ENCODE results near the gene KCNJ10. TPM values are rescaled to one million over a fixed set of nuclear protein-coding genes. Genes with fewer than 3 reads are reported as not detected.

KCNJ10 gene
- total and polyA plus RNA-seq, 2 donors from 2014 or later = 4.9 to 57.6 TPM

- Histone ChIP-seq H3K9ac (ENCODE audit: low read length in 3 of 3) (peak overlapping the region; percentile 50 to 93 (median 93)), H3K9me3 (ENCODE audit: control insufficient read depth in 2 of 3, insufficient read depth in 1 of 3, low read length in 3 of 3) (no peaks in the 10 kb centered on the region), H3K4me1 (ENCODE audit: control insufficient read depth in 2 of 3, insufficient read depth in 2 of 3, low read depth in 1 of 3, low read length in 3 of 3) (peaks cover 0 to 31% (median 20%) of the 10 kb centered on the region in 3 donors), H3K4me3 (ENCODE audit: low read length in 3 of 3) (peak overlapping the region; percentile 63 to 81 (median 63)), H3K27ac (ENCODE audit: low read depth in 2 of 2, low read length in 2 of 2) (peak overlapping the region; percentile 95 to 98), H3K27me3 (ENCODE audit: control insufficient read depth, insufficient read depth, low read length) (no peaks in the 10 kb centered on the region), H3K36me3 (ENCODE audit: control insufficient read depth in 2 of 3, insufficient read depth in 3 of 3, low read length in 3 of 3) (peaks cover 0 to 2% (median 0%) of the 10 kb centered on the region in 3 donors)
- no peak for FAIRE-seq
- TF ChIP-seq CTCF (IDR thresholded peaks at IDR 0.05; ENCODE audit: borderline replicate concordance, extremely low read depth, insufficient read depth) = no peak
- DNase-seq = peak; percentile 97 to 99 (median 98)
- intact Hi-C loops (cut with DNase I) = no loop called here
Observed at GRCh38 chr1:160098852-160099561, 29.0 kb upstream of the KCNJ10 start.

DNA sequence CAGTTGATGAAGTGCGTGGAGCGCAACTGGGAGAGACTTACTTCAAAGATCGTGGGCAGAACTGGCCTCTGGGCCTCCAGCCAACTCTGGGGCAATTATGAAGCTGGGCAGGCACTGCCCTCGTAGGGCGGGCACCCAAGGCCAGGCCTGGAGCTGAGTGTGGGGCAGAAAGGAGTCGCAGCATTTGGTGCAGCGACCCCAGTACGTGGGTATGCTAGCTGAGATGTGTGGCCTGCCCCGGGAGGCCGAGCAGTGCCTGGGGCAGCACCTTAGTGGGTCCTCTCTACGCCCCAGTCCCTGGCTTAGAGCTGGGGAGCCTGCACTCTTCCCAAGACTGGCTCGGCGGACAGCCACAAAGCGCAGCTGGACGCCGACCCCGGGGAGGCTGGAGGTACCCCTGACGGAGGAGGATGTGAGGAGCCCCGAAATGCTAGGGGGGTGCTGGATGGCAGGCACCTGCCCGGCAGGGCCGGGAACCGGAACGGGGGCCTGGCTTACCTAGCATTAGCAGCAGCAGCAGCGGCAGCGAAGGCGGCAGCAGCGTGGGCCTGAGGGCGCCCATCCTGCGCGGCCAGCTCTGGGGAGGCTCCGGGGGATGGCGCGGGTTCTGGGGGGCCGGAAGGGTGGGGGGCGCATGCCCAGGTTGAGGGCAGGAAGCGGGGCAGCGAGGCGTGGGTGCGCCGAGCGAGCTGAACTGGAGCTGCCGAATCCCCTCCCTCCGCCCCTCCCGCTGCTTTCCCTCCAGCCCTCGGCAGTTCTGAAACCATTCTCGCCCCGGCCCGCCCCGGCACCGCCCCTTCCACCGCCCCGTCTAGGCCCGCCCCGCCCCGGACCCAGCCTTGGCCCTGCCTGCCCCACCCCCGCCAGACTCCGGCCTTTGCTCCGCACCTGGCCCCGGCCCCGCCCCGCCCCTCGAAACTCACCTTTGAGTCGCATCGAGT lies 28.2 kb upstream of the KCNJ10 start, which contains the start of gene IGSF8:
Gene IGSF8 (minus strand): TSS at position 709 of the 941 bp plus-strand sequence. CDS start 147 bp downstream, at position 562.
- peak in 3 of 5 donors; percentile 91 to 98 (median 93) for DNase-seq
- FAIRE-seq = no peak

More for the DNA sequence above, 28.2 kb upstream of the KCNJ10 start, which contains the start of gene IGSF8:
- peak within 1 kb of the TSS; percentile 50 to 93 (median 93) for H3K9ac ChIP-seq (ENCODE audit: low read length in 3 of 3)
- no peaks in the 10 kb centered on the region for H3K9me3 ChIP-seq (ENCODE audit: control insufficient read depth in 2 of 3, insufficient read depth in 1 of 3, low read length in 3 of 3)
- no peaks in the 10 kb centered on the region for H3K27me3 ChIP-seq (ENCODE audit: control insufficient read depth, insufficient read depth, low read length)
- intact Hi-C loops (cut with DNase I) = no loop called here
- TF ChIP-seq CTCF (IDR thresholded peaks at IDR 0.05; ENCODE audit: borderline replicate concordance, extremely low read depth, insufficient read depth) = no peak
- peaks cover 0 to 10% (median 0%) of the 10 kb centered on the region in 3 donors for H3K36me3 ChIP-seq (ENCODE audit: control insufficient read depth in 2 of 3, insufficient read depth in 3 of 3, low read length in 3 of 3)
- peak within 1 kb of the TSS; percentile 63 to 85 (median 84) for H3K4me3 ChIP-seq (ENCODE audit: low read length in 3 of 3)
- peaks cover 0 to 31% (median 20%) of the 10 kb centered on the region in 3 donors for H3K4me1 ChIP-seq (ENCODE audit: control insufficient read depth in 2 of 3, insufficient read depth in 2 of 3, low read depth in 1 of 3, low read length in 3 of 3)
- H3K27ac ChIP-seq (ENCODE audit: low read depth in 2 of 2, low read length in 2 of 2) = peak within 1 kb of the TSS; percentile 95 to 98

Data from kidney (tissue), 14 donors.